Endodermal cell (in vitro differentiated cells): Measurements from ENCODE around the gene FSHR. TPM values are rescaled to one million over a fixed set of nuclear protein-coding genes. Genes with fewer than 3 reads are reported as not detected.

Experiments
- DNase-seq: peaks from one replicate; pipeline ENCODE4 v3.0.0-alpha.2; 2017
- H3K27ac ChIP-seq: 2 replicates; pipeline ENCODE4 v1.5.1; 2013; ENCODE audit warnings: mild to moderate bottlenecking, low read depth, low read length, moderate library complexity
- H3K27me3 ChIP-seq: 2 replicates; pipeline ENCODE4 v1.6.1; 2013; ENCODE audit warnings: mild to moderate bottlenecking, low read length, moderate library complexity; ENCODE audit not compliant: insufficient read depth, control insufficient read depth, poor library complexity, severe bottlenecking
- H3K36me3 ChIP-seq: 2 replicates; pipeline ENCODE4 v1.7.0; 2013; ENCODE audit warnings: mild to moderate bottlenecking, low read length, moderate library complexity; ENCODE audit not compliant: control insufficient read depth, insufficient read depth
- H3K4me1 ChIP-seq: one replicate; pipeline ENCODE4 v1.7.0; 2013; ENCODE audit warnings: low read length; ENCODE audit not compliant: control insufficient read depth, insufficient read depth
- H3K4me3 ChIP-seq: 2 replicates; pipeline ENCODE4 v1.5.1; 2013; ENCODE audit warnings: mild to moderate bottlenecking, low read length, moderate library complexity
- H3K9ac ChIP-seq: 2 replicates; pipeline ENCODE4 v1.6.1; 2013; ENCODE audit warnings: mild to moderate bottlenecking, low read length, moderate library complexity; ENCODE audit not compliant: poor library complexity, severe bottlenecking; ENCODE audit errors: extremely low read depth
- H3K9me3 ChIP-seq: 2 replicates; pipeline ENCODE4 v1.6.1; 2013; ENCODE audit warnings: mild to moderate bottlenecking, low read length, moderate library complexity; ENCODE audit not compliant: control insufficient read depth
- H3K27ac Mint-ChIP-seq: 2 replicates; pipeline ENCODE4 v1.8.0; 2020; ENCODE audit warnings: mixed read lengths
- H3K27me3 Mint-ChIP-seq: 2 replicates; pipeline ENCODE4 v1.8.0; 2021; ENCODE audit warnings: mild to moderate bottlenecking, mixed read lengths; ENCODE audit not compliant: insufficient read depth
- H3K36me3 Mint-ChIP-seq: 2 replicates; pipeline ENCODE4 v1.8.0; 2020; ENCODE audit warnings: low read depth, mixed read lengths
- H3K4me1 Mint-ChIP-seq: 2 replicates; pipeline ENCODE4 v1.8.0; 2020; ENCODE audit warnings: mixed read lengths
- H3K4me3 Mint-ChIP-seq: 2 replicates; pipeline ENCODE4 v1.8.0; 2020; ENCODE audit warnings: mild to moderate bottlenecking, moderate library complexity, mixed read lengths
- H3K9me3 Mint-ChIP-seq: 2 replicates; pipeline ENCODE4 v1.8.0; 2020; ENCODE audit warnings: mild to moderate bottlenecking, mixed read lengths
- CTCF ChIP-seq: fragments of 200-600 bp; sonication (generic); conservative IDR thresholded peaks from 2 replicates; pipeline ENCODE4 v1.5.0; 2021; ENCODE audit warnings: antibody characterized with exemption, mild to moderate bottlenecking
- WGBS, 2 experiments: methylation state at CpG; one replicate each; pipeline versions ENCODE4 v1.1.5 to v1.1.7; 2013; ENCODE audit warnings: missing lambda C conversion rate in 2 of 2, mixed read lengths in 1 of 2; ENCODE audit not compliant: insufficient coverage in 1 of 2, insufficient read length in 1 of 2; 5-methylcytosine and 5-hydroxymethylcytosine counted together
- total RNA-seq, 2 donors: library from RNA; stranded (reverse); fragmentation: NEBNext Ultra II Directional in 1 of 2; extraction: Animal tissue kit (Norgen Biotek cat#: 25700) in 1 of 2; gene quantifications; 2 replicates in 1 of 2; 3 replicates in 1 of 2; pipeline ENCODE4 v1.2.1, GENCODE V29; 2021

Gene FSHR
- total RNA-seq, 2 donors from 2014 or later = 4.7 to 6.5 TPM

- no peaks in the 10 kb centered on the region for H3K36me3 ChIP-seq
- 89 to 92% methylated on average over 4 to 7 of the region's 7 CpGs for WGBS, 2 experiments
- Mint-ChIP-seq H3K4me1 (peaks cover 4% of the 10 kb centered on the region), H3K4me3 (no peak overlapping the region), H3K27ac (no peak overlapping the region), H3K9me3 (peaks cover 35% of the 10 kb centered on the region), H3K27me3 (no peaks in the 10 kb centered on the region), H3K36me3 (peaks cover 2% of the 10 kb centered on the region)
- H3K27me3 ChIP-seq = no peaks in the 10 kb centered on the region
- H3K27ac ChIP-seq = no peak overlapping the region
- H3K4me1 ChIP-seq = no peaks in the 10 kb centered on the region
- TF ChIP-seq CTCF = no peak
- no peak for DNase-seq
- peaks cover 22% of the 10 kb centered on the region for H3K9me3 ChIP-seq
- no peak overlapping the region for H3K4me3 ChIP-seq
- no peak overlapping the region for H3K9ac ChIP-seq
Measured at GRCh38 chr2:49178656-49179055, 24.3 kb upstream of the FSHR start.

- TF ChIP-seq CTCF = no peak
- H3K27me3 Mint-ChIP-seq = no peaks in the 10 kb centered on the region
- Histone ChIP-seq H3K9me3 (peaks cover 22% of the 10 kb centered on the region), H3K4me1 (no peaks in the 10 kb centered on the region), H3K9ac (no peak overlapping the region), H3K27me3 (no peaks in the 10 kb centered on the region), H3K27ac (no peak overlapping the region), H3K36me3 (no peaks in the 10 kb centered on the region), H3K4me3 (no peak overlapping the region)
- WGBS, 2 experiments = 95 to 100% methylated on average over 1 of the region's 1 CpG
- DNase-seq = no peak
- peaks cover 2% of the 10 kb centered on the region for H3K36me3 Mint-ChIP-seq
- no peak overlapping the region for H3K27ac Mint-ChIP-seq
- no peak overlapping the region for H3K4me3 Mint-ChIP-seq
- peaks cover 35% of the 10 kb centered on the region for H3K9me3 Mint-ChIP-seq
- H3K4me1 Mint-ChIP-seq = peaks cover 8% of the 10 kb centered on the region
Measured at GRCh38 chr2:49177194-49177593, 22.9 kb upstream of the FSHR start.

GRCh38 chr2:49175831-49176230, 21.5 kb upstream of the FSHR start:
- no peak for TF ChIP-seq CTCF
- no peak for DNase-seq
- H3K36me3 ChIP-seq = no peaks in the 10 kb centered on the region
- peaks cover 22% of the 10 kb centered on the region for H3K9me3 ChIP-seq
- no peak overlapping the region for H3K27ac ChIP-seq
- no peak overlapping the region for H3K4me3 Mint-ChIP-seq
- H3K4me1 Mint-ChIP-seq = peaks cover 8% of the 10 kb centered on the region
- peaks cover 30% of the 10 kb centered on the region for H3K9me3 Mint-ChIP-seq
- H3K4me3 ChIP-seq = no peak overlapping the region
- H3K27ac Mint-ChIP-seq = no peak overlapping the region
- no peaks in the 10 kb centered on the region for H3K27me3 Mint-ChIP-seq
- H3K4me1 ChIP-seq = no peaks in the 10 kb centered on the region
- no peak overlapping the region for H3K9ac ChIP-seq
- no peaks in the 10 kb centered on the region for H3K27me3 ChIP-seq
- H3K36me3 Mint-ChIP-seq = peaks cover 2% of the 10 kb centered on the region
- 91 to 93% methylated on average over 3 of the region's 3 CpGs for WGBS, 2 experiments
